MM.1S (cell line): ENCODE measurements around the gene DYNC1I1.

ENCODE experiments used
- EZH2 ChIP-seq: fragments of 300-600 bp; sonication (generic); optimal IDR thresholded peaks from 2 replicates; pipeline ENCODE3; 2017; ENCODE audit warnings: low read depth, mild to moderate bottlenecking, antibody characterized with exemption, low read length, mixed read lengths
- EZH2phosphoT487 ChIP-seq: fragments of 300-600 bp; sonication (generic); IDR thresholded peaks from 2 replicates; pipeline ENCODE4 v1.6.1; 2018; ENCODE audit warnings: antibody characterized with exemption, low read length
- TF ChIP-seq, protein P1 (sequence below): fragments of 300-600 bp; sonication (generic); IDR thresholded peaks from 2 replicates; pipeline ENCODE4 v1.5.1; 2016; ENCODE audit warnings: antibody characterized with exemption, low read length, mixed read lengths

DNA sequence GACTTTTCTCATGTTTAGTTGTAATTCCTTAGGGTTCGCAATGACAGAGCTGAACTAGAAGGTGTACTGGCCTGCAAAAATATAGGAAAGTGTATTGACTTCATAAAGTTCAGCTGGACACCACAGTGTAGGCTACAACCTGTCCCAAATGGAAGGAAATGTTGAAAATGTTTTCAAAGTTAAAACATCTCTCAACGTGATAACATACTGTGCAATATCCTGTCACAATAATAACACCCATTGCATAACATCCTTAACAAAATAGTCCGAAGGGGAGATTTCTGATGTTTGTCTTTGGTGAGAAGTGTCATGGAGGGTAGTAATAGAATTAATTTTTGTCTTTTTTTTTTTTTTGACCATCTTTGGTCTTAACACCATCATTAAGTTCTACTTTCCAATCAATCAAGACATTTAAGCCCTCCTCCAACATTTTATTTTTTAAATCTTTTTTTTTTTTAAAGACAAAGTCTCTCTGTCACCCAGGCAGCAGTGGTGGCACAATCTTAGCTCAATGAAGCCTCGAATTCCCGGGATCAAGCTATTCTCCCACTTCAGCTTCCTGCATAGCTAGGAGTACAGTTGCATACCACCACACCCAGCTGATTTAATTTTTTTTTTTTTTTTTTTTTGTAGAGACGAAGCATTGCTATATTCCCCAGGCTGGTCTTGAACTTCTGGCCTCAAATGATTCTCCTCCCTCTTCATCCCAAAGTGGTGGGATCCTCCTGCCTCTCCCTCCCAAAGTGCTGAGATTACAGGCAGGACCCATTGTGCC, 45.7 kb downstream of the DYNC1I1 start:
- TF ChIP-seq, protein P1, sequence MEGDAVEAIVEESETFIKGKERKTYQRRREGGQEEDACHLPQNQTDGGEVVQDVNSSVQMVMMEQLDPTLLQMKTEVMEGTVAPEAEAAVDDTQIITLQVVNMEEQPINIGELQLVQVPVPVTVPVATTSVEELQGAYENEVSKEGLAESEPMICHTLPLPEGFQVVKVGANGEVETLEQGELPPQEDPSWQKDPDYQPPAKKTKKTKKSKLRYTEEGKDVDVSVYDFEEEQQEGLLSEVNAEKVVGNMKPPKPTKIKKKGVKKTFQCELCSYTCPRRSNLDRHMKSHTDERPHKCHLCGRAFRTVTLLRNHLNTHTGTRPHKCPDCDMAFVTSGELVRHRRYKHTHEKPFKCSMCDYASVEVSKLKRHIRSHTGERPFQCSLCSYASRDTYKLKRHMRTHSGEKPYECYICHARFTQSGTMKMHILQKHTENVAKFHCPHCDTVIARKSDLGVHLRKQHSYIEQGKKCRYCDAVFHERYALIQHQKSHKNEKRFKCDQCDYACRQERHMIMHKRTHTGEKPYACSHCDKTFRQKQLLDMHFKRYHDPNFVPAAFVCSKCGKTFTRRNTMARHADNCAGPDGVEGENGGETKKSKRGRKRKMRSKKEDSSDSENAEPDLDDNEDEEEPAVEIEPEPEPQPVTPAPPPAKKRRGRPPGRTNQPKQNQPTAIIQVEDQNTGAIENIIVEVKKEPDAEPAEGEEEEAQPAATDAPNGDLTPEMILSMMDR, result no peak
- no peak for TF ChIP-seq EZH2
- TF ChIP-seq EZH2phosphoT487, result no peak
